ENCODE measurements around the gene CNTN1. TPM values are rescaled to one million over a fixed set of nuclear protein-coding genes. Genes with fewer than 3 reads are reported as not detected.

CNTN1 gene
- total and polyA plus RNA-seq, 2 of the 8 experiments (the other 6 are each of a cell fraction or from before 2014, with no cell fraction given), result 7.2 to 21.8 TPM

DNA sequence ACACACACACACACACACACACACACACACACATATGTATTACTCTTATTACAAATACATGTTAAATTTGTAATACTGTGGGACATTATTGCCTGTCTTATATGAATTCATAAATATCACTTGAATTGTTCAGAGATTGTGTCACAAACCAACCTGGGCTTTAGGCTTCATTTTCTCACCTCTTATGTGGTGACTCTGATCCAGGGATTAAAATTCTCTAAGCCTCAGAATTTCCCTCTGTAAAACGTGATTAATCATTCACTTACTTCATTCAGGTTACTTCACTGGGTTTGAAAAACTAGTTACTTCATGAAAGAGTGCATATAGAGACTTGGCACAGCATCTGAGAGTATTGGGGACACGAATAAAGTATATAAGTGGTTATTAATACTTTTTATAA, 255.6 kb downstream of the CNTN1 start (continued):
- no peak for TF ChIP-seq CHD1 (IDR thresholded peaks at IDR 0.05; ENCODE audit: low read depth, low read length)
- TF ChIP-seq, protein P1, sequence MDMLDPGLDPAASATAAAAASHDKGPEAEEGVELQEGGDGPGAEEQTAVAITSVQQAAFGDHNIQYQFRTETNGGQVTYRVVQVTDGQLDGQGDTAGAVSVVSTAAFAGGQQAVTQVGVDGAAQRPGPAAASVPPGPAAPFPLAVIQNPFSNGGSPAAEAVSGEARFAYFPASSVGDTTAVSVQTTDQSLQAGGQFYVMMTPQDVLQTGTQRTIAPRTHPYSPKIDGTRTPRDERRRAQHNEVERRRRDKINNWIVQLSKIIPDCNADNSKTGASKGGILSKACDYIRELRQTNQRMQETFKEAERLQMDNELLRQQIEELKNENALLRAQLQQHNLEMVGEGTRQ (IDR thresholded peaks at IDR 0.05; ENCODE audit: low read length), result no peak
- no peak for TF ChIP-seq SP1 (IDR thresholded peaks at IDR 0.05; ENCODE audit: low read depth, low read length)
- no peak for TF ChIP-seq POLR2AphosphoS5 (IDR thresholded peaks at IDR 0.05; ENCODE audit: low read depth, low read length)

Measured in H1 (cell line).